HEK293T (cell line): ENCODE results near the gene TRIP4.

Source experiments
- ARNT ChIP-seq: fragments of 450-650 bp; IDR thresholded peaks from 2 replicates; pipeline ENCODE4 v1.6.1; 2017; ENCODE audit warnings: mild to moderate bottlenecking
- BHLHE40 ChIP-seq: fragments of 450-650 bp; IDR thresholded peaks from 2 replicates; pipeline ENCODE4 v1.6.1; 2016; ENCODE audit warnings: mild to moderate bottlenecking, moderate library complexity, borderline replicate concordance
- CTBP1 ChIP-seq: fragments of 450-650 bp; IDR thresholded peaks from 2 replicates; pipeline ENCODE4 v1.6.1; 2016; ENCODE audit warnings: borderline replicate concordance
- ELF4 ChIP-seq: fragments of 450-650 bp; IDR thresholded peaks from 2 replicates; pipeline ENCODE4 v1.6.1; 2017; ENCODE audit warnings: antibody characterized with exemption
- FOXK2 ChIP-seq: fragments of 450-650 bp; IDR thresholded peaks from 2 replicates; pipeline ENCODE4 v1.6.1; 2016; ENCODE audit warnings: mild to moderate bottlenecking
- FOXM1 ChIP-seq: fragments of 450-650 bp; IDR thresholded peaks from 2 replicates; pipeline ENCODE4 v1.6.1; 2017; ENCODE audit warnings: mild to moderate bottlenecking, borderline replicate concordance
- HDGF ChIP-seq: fragments of 450-650 bp; IDR thresholded peaks from 2 replicates; pipeline ENCODE4 v1.6.1; 2017; ENCODE audit warnings: antibody characterized with exemption, borderline replicate concordance
- L3MBTL2 ChIP-seq: fragments of 450-650 bp; conservative IDR thresholded peaks from 2 replicates; pipeline ENCODE4 v1.6.1; 2016; ENCODE audit warnings: mild to moderate bottlenecking
- LEF1 ChIP-seq: fragments of 450-650 bp; IDR thresholded peaks from 2 replicates; pipeline ENCODE4 v1.6.1; 2017; ENCODE audit warnings: mild to moderate bottlenecking, borderline replicate concordance
- PKNOX1 ChIP-seq: fragments of 450-650 bp; IDR thresholded peaks from 2 replicates; pipeline ENCODE4 v1.6.1; 2016
- SP1 ChIP-seq: fragments of 450-650 bp; IDR thresholded peaks from 2 replicates; pipeline ENCODE4 v1.6.1; 2017
- SUZ12 ChIP-seq: fragments of 450-650 bp; IDR thresholded peaks from 2 replicates; pipeline ENCODE4 v1.6.1; 2016; ENCODE audit warnings: mild to moderate bottlenecking
- TARDBP ChIP-seq: fragments of 450-650 bp; IDR thresholded peaks from 2 replicates; pipeline ENCODE4 v1.6.1; 2016

- TF ChIP-seq TARDBP (no peak), HDGF (no peak), FOXK2 (no peak), CTBP1 (no peak), L3MBTL2 (no peak), SP1 (no peak), FOXM1 (no peak), SUZ12 (no peak), PKNOX1 (no peak), ELF4 (no peak), ARNT (no peak), BHLHE40 (no peak), LEF1 (no peak)
Observed at GRCh38 chr15:64422697-64423096, 35.1 kb downstream of the TRIP4 start.
